ENCODE measurements around the gene FBXO40. TPM values are rescaled to one million over a fixed set of nuclear protein-coding genes. Genes with fewer than 3 reads are reported as not detected.

The FBXO40 gene
- polyA plus RNA-seq, 3 donors: 0.03 TPM; not detected in 2

DNA sequence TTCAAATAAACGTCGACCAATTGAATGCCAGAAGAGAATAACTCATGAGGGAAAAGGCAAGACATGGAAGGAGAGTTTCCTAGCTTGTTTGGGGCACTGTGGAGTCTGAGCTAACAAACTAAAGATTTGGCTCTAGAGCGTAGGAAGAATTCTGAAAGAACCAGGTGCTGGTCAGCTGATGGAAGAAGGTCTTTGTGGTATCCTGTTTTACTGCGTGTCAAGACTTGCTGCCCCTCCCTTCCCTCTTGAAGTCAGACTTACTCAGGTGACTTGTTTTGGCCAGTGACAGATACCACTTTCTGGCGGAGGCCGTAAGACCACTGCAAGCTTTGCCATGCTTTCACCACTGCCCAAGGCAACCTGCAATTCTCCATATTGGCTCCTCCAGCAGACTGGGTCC lies 68.2 kb downstream of the FBXO40 start:
- no peak for DNase-seq

DNA sequence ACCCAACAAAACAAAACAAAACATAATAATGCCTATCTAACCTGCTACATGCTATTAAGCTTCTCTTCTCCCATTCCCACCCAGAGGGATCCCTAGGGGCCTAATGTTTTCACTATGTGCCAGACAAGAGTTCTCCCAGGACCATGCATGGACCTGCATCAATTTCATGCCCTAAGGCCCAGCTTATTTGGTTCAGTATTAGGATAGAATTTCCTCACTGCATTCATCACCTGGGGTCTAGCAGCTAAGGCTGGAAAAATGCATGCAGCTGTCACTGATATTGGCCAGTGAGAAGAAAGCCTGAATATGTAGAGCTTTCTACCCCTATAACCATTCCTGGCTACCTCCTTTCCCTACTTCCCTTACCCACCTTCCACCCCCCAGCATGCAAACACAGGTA lies 69.6 kb downstream of the FBXO40 start:
- no peak for DNase-seq

DNA sequence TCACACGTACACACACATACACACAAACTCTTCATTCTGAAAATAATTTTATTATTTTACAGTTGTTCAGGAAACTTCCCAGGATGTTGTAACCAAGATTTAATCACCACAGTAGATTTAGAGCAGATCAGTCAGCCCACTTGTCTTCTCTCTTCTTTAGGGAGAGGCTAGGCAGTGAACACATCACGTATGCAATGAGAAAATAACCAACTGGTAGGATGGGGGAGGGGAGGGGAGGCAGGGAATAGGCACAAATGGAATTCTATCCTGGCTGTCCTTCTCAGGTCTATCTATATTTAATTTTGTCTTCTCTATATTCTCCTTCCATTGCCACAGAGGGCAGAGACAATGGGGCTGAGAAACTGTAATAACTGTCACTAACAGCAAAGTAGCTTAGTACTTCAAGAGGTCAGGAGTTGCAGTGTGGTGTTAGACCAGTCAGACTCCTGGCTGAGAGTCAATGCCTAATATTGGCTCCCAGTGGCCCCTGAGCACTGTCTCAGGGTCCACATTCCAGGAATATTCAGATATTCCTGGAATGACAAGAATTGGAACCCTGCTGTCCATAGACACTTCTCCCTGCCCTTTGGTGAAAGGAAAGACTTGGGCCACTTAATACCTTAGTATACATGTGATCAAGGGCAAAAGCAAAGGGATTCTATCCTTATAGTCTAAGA lies 70.1 kb downstream of the FBXO40 start:
- no peak for DNase-seq

DNA sequence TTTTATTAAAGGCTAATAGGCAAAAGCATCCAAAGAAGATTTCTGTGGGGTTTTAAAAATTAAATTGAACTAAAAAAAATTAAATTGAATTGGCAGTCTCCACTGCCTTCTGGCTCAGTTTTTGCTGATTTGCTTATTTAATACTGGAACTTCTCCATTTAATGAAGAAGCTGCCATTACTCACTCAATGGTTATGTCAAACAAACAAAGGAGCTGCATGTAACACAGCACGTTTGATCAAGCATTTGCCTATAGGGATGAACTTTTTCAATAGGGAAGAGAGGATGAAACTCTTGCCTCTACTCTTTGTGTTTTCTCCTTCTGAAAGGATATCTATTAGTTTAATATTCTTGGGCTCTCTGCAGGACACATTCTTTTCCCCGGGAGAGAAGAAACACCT lies 72.3 kb downstream of the FBXO40 start:
- DNase-seq: no peak

DNA sequence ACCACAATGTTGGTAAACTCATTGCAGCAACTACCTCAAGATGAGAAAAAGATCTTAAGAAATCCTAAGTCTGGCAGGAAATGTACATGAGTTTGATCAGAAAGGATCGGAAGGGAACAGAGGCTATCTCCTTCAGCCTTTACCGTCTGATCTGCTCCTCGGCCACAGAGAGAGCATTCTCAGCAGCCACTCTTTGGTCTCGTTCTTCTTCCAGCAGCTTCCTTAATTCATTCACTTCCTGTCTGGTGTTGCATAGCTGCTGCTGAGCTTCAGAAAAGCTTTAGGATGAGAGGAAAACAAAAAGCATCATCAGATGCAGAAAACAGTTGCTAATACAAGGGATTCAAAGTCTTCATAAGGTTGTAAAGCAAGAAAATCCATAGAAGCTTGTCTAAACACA lies 74.2 kb downstream of the FBXO40 start:
- DNase-seq: no peak

DNA sequence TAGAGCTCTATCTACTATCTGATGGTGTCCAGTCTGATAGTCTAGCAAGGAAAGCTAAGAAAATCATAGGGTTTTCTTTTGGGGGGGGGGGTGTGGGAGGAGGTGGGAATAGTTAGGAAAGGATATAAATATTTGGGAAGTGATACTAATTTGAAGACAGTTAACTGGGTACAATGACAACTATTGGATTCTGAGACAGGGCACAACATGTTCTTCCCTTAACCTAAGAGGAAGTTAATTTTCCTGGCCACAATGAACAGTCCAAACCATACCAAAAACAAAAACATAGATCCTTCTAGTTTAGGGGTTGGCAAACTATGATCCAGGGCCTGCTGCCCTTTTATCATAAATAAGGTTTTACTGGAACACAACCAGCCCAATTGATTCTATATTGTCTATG lies 77.5 kb downstream of the FBXO40 start:
- no peak for DNase-seq

DNA sequence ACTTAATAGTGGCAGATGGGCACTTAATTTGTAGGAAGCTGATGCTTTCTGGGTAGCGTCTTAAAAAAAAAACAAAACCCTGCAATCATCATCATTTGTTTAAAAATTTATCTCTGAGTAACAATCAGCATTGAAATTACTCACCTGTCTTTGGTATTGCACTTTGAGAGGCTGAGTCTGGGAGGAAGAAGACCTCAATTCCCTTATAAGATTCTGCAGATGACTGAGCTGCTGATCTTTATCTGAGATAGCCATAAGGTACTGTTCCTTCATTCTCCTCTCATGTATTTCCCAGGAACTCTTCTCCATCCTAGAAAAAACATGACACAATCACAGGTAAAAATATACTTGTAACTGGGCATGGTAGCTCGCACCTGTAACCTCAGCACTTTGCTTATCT lies 84.0 kb downstream of the FBXO40 start:
- DNase-seq: no peak

Other genes starting within 250 kb of the FBXO40 start
- gene POLQ, start 47.4 kb upstream of the FBXO40 start, polyA plus RNA-seq (ENCODE audit: insufficient read length in 3 of 3): 1 to 10 TPM; 5.8 to 9.7 (median 7.6) TPM
- gene ARGFX, start 25.4 kb upstream of the FBXO40 start, polyA plus RNA-seq (ENCODE audit: insufficient read length in 3 of 3): not detected
- gene HCLS1, start 67.5 kb downstream of the FBXO40 start, polyA plus RNA-seq (ENCODE audit: insufficient read length in 3 of 3): 1 to 10 TPM; 4.9 to 6.7 (median 6.4) TPM
- 100 to 1,000 TPM in 1 of 3 donors, 10 to 100 TPM in 2; 81.9 to 104 (median 85.6) TPM for gene GOLGB1, start 156.4 kb downstream of the FBXO40 start, polyA plus RNA-seq (ENCODE audit: insufficient read length in 3 of 3)
- 10 to 100 TPM; 27.7 to 52.2 (median 40.0) TPM for gene IQCB1, start 241.7 kb downstream of the FBXO40 start, polyA plus RNA-seq (ENCODE audit: insufficient read length in 3 of 3)
- gene EAF2, start 241.8 kb downstream of the FBXO40 start, polyA plus RNA-seq (ENCODE audit: insufficient read length in 3 of 3): 1 to 10 TPM; 7.9 to 8.8 (median 7.9) TPM